ENCODE measurements around the gene PPP1R12C.

PPP1R12C gene

GRCh38 chr19:55132453-55133129 is 15.2 kb upstream of the PPP1R12C start:
- in situ Hi-C loops (cut with HindIII; ENCODE audit: low sequenced_read_pairs) = no loop called here
- no peak for TF ChIP-seq CTCF (IDR thresholded peaks at IDR 0.05; ENCODE audit: low read depth, low read length)
- no peak for DNase-seq (ENCODE audit: low read depth, low spot score)
- no peak overlapping the region for H3K4me3 ChIP-seq (ENCODE audit: low read depth, low read length)

- in situ Hi-C loops (cut with HindIII; ENCODE audit: low sequenced_read_pairs) = no loop called here
- H3K4me3 ChIP-seq (ENCODE audit: low read depth, low read length) = no peak overlapping the region
- no peak for DNase-seq (ENCODE audit: low read depth, low spot score)
- TF ChIP-seq CTCF (IDR thresholded peaks at IDR 0.05; ENCODE audit: low read depth, low read length) = no peak
Observed at GRCh38 chr19:55131421-55131820, 14.0 kb upstream of the PPP1R12C start.

GRCh38 chr19:55119053-55119452 is 1.6 kb upstream of the PPP1R12C start:
- in situ Hi-C loops (cut with HindIII; ENCODE audit: low sequenced_read_pairs) = no loop called here
- no peak overlapping the region for H3K4me3 ChIP-seq (ENCODE audit: low read depth, low read length)
- TF ChIP-seq CTCF (IDR thresholded peaks at IDR 0.05; ENCODE audit: low read depth, low read length) = no peak
- no peak for DNase-seq (ENCODE audit: low read depth, low spot score)

GRCh38 chr19:55118401-55118991 is 1.1 kb upstream of the PPP1R12C start:
- TF ChIP-seq CTCF (IDR thresholded peaks at IDR 0.05; ENCODE audit: low read depth, low read length) = no peak
- DNase-seq (ENCODE audit: low read depth, low spot score) = peak; percentile 29
- in situ Hi-C loops (cut with HindIII; ENCODE audit: low sequenced_read_pairs) = no loop called here
- peak overlapping the region; percentile 62 for H3K4me3 ChIP-seq (ENCODE audit: low read depth, low read length)

- in situ Hi-C loops (cut with HindIII; ENCODE audit: low sequenced_read_pairs) = no loop called here
- TF ChIP-seq CTCF (IDR thresholded peaks at IDR 0.05; ENCODE audit: low read depth, low read length) = no peak
- H3K4me3 ChIP-seq (ENCODE audit: low read depth, low read length) = peak overlapping the region; percentile 62
- DNase-seq (ENCODE audit: low read depth, low spot score) = peak; percentile 99
Observed at GRCh38 chr19:55117663-55118391, 390 bp upstream of the PPP1R12C start.

- in situ Hi-C loops (cut with HindIII; ENCODE audit: low sequenced_read_pairs) = no loop called here
- peak; percentile 45 for DNase-seq (ENCODE audit: low read depth, low spot score)
- H3K4me3 ChIP-seq (ENCODE audit: low read depth, low read length) = peak overlapping the region; percentile 81
- no peak for TF ChIP-seq CTCF (IDR thresholded peaks at IDR 0.05; ENCODE audit: low read depth, low read length)
Observed at GRCh38 chr19:55116232-55116858, 1.1 kb downstream of the PPP1R12C start.

Data from astrocyte of the spinal cord (primary cell).